Astrocyte (in vitro differentiated cells and primary cell): ENCODE results near the gene VIP.

Source experiments
- CTCF ChIP-seq: IDR thresholded peaks from 2 replicates; pipeline ENCODE4 v1.5.1; 2011; ENCODE audit warnings: low read depth, mild to moderate bottlenecking, inconsistent platforms, low read length, moderate library complexity; ENCODE audit not compliant: insufficient read depth
- EZH2 ChIP-seq: IDR thresholded peaks from 2 replicates; pipeline ENCODE4 v1.6.1; 2012; ENCODE audit warnings: mild to moderate bottlenecking, low read length, inconsistent platforms; ENCODE audit not compliant: insufficient read depth

GRCh38 chr6:152771061-152771687 lies 20.6 kb downstream of the VIP start:
- TF ChIP-seq CTCF: no peak
- no peak for TF ChIP-seq EZH2
